HG02642 (cell line): Measurements from ENCODE around the gene BABAM2.
A peak's percentile ranks its signal among the peaks of the same experiment; 100 is the strongest.
"Not testable (repeated sequence)": the region's sequence is repeated elsewhere in the genome, so short reads cannot be mapped to it uniquely, and the experiment has no call there.

ENCODE experiments used
- ATAC-seq: cut with Tn5 transposase; IDR thresholded peaks from one replicate; pipeline ENCODE4 v1.9.1; 2021; ENCODE audit warnings: mild to moderate bottlenecking; ENCODE audit not compliant: unreplicated experiment, poor library complexity

The BABAM2 gene

DNA sequence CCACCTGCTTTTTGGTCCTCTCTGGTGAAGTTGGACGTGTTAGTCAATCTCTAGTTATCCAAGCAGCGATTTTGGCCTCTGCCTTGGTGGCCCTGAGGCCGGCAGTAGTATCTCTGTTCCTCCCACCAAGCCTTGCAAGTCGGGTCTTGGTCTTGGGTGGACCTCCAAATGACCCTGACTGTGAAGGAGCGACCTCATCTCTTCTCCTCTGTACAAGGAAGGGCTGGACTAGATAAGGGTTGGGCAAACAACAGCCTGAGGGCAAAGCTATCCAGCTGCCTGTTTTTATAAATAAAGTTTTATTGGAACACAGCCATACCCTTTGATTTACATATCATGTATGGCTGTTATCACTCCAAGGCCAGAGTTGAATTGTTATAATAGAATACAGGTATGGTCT is 427.5 kb downstream of the BABAM2 start:
- ATAC-seq: no peak

DNA sequence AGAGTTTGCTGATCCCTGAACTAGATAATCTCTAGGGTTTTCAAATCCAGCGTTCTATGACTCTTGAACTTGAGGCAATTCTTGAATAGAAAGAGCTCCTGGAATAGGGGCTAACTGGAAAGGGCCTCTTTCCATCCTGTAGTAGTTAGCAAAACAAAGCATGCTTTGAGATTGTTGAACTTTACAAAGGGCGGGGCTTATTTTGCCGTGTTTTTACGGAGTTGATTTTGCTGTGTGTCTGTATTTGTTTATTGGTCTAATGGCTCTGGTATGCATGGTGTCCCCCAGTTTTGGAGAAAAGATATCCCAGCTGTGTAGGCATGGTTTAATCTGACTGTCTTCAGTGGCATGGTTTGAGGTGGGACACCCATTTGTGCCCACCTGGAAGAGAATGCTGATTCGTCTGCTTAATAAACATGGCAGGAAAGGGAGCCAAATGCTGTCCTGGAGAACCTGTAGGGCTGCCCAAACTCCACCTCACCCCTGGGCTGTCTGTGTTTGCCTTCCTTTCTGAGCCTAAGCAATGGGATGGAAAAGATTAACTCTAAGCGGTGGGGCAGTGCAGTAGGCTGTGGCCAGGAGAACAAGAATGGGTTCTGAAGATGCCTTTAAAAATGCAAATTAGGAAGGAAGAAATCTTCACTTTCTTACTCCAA is 428.1 kb downstream of the BABAM2 start:
- ATAC-seq: no peak

DNA sequence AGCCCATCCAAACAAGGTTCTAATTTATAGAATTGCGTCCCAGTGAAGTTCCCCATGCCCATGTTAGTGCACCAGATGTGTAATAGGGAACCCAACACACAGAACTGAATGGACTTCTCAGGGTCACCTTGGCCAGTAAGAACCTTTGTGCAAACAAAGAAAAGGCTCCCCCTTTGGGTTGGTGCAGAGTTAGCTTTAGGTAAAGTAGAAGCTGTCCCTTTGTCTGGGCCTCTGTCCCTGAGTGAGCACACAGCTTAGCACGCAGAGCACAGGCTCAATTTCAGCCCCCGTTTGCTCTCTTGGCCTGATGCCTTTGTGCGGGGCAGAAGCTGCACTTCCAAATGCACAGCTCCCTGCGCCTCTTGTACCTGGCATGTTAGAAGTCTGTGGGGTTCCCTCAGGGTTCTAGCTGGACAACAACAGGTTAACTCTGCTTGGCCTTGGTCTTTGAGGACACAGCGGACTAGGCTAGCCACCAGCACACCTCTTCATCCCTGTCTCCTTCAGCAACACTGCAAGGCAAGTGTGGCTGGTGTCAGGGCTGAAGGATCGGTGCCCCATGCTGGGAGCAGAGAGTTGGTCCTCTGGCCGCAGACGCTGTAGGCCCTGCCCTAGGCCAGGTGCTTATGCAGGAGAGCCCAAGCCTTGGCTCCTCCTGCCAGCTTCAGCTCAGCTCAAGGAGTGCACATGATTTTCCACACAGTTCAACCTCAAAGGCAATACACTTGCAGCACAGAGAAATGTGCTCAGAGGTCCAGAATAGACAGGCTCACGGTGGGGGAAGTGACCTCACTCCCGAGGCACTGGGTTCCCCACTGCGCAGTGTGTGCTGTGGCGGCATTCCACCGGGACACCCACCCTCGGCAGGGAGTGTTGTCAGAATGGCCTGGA is 428.8 kb downstream of the BABAM2 start:
- no peak for ATAC-seq

- no peak for ATAC-seq
These were observed 429.5 kb downstream of the BABAM2 start for GRCh38 chr2:28320009-28320365.

DNA sequence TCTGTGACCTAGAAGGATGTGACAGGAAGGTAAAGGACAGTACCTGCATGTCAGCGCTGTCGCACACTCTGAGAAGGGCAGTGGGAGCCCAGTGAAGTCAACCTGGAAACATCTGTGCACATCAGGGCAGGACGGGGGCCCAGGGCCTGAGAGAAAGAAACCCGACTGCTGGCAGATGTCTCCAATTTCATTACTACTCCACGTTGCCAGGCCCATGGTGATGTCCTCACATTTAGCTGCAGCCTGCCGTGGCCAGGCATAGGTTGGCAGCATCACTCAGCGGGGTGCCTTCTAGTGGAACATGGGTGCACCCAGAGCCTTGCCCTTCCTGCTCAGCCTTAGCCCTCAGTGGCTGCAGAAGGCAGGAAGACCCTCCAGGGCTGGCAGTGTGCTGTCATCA is 429.8 kb downstream of the BABAM2 start:
- ATAC-seq: no peak

- ATAC-seq: no peak
These were observed 430.9 kb downstream of the BABAM2 start for GRCh38 chr2:28321426-28321825.

GRCh38 chr2:28322051-28322450 is 431.5 kb downstream of the BABAM2 start:
- no peak for ATAC-seq

DNA sequence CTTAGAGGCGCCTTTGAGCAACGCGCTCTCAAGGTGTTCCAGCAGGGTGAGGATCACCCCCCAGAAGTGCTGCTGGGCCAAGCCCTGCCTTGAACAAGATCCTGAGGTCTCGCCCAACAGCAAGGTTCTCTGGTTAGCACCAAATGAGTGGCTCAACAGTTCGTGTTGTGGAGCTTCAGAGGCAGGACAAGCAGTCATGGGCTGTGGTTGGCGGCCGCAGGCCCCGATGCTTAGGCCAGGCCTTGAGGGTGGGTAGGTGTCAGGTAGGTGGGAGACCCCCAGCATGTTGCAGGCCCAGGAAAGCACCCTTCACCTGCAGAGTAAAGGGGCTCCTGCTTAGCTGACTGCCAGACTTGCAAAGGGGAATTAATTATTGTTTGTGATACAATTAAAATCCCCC is 431.9 kb downstream of the BABAM2 start:
- no peak for ATAC-seq

DNA sequence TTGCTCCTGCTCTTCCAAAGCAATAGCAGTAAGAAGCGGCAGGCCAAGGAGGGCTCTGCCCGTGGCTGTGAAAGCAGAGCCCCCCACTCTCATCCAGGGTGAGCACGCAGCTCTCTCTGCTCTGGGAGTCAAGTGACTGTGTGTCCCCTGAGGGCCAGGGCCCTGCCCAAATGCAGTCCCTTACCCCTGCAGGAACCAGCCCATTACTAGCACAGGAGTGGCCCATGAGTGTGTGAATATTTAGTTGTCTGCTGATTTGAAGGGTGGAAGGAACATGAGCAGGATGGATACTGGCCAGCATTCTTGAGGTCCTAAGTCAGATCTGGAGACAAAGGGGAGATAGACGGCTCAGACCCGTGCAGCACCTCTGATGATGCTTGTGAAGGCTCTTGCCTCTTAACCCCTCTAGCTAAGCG is 432.5 kb downstream of the BABAM2 start:
- ATAC-seq: no peak

DNA sequence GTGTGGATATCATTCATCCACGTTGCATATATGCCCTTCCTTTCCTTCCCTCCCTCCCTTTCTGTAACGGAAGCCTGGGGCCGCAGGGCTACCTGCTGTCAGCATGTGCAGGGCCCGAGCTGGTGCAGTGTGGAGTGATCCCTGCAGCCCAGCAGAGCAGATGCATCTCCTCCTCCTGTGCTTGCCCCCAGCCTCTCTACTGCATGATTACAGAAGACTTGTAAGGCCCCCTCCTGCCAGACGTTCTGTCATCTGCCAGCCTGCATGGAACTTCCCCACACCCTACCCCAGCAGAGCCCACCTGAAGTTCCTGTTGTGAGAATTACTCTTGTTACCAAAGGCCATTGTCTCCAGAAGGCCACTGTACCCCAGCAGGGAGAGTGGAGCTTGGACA is 434.6 kb downstream of the BABAM2 start:
- ATAC-seq: no peak

DNA sequence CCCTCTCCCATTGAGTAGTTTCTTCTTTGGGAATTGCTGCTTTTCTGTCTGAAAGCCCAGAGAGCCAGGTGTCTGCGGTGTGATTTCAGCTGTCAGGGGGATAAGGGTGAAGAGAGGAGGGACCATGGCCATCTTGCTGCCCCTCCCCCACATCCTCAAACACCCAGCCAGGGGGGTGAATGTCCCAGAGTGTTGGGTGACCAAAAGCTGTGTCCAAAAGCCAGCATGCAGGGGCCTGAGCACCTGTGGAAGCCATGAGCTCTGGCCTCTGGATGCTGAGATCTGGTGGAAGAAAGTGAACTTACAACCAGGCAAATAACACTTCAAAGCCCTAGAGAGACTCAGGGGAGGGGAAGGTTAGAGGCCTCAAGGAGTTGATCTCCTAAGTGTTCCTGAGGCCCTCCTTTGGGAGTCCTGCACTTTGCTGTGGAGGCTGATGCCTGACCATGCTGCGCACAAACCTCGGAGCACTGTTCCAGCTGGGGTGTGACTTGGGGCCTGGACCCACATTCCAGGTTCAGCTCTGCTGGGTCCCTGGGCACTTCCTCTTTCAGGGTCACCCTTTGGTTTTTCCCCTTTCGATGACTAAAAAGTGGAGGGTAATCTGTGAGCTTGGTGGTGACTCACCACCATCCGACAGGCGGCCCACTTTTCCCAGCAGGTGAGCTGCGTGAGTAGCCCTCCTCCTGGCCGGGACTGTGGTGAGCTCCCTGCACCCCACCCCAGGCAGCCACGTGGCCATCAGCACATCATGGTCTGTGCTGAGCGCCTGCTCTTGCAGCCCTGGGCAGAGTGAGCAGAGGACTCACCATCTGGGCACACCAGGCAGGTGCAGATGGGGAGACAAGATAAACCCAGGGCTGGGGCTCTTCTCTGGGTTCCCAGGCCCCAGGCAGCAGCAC is 435.3 kb downstream of the BABAM2 start:
- peak; percentile 60 for ATAC-seq

- ATAC-seq: no peak
These were observed 435.9 kb downstream of the BABAM2 start for GRCh38 chr2:28326469-28326805.

DNA sequence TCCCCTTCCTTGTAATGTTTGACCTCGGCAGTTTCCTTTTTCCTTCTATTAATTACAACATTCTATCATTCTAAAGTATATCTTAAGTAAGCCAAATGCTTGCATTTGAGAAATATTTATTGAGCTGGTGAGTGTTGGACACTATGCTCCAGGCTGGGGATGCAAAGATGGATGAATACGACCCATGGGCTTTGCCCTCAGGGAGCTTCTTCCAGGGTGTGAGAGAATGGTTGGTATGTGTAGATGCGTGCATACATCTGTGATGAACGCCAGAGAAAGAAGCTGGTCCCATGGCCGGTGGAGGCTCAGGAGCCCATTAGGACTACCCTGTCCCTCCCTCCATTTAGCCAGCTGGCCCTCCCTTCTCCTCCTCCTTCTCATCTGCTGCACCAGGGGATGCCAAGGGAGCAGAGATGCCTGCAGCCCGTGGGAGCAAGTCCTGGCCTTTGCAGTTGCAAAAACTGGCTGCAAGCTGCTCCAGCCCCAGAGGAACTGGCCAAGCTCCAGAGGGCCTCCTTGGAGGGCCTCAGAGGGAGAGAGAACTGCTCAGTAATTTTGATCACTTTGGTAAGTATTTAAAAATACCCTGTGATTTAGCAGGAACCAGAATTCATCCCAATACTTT is 436.5 kb downstream of the BABAM2 start:
- ATAC-seq: no peak

GRCh38 chr2:28327581-28327955 is 437.0 kb downstream of the BABAM2 start:
- ATAC-seq: no peak

DNA sequence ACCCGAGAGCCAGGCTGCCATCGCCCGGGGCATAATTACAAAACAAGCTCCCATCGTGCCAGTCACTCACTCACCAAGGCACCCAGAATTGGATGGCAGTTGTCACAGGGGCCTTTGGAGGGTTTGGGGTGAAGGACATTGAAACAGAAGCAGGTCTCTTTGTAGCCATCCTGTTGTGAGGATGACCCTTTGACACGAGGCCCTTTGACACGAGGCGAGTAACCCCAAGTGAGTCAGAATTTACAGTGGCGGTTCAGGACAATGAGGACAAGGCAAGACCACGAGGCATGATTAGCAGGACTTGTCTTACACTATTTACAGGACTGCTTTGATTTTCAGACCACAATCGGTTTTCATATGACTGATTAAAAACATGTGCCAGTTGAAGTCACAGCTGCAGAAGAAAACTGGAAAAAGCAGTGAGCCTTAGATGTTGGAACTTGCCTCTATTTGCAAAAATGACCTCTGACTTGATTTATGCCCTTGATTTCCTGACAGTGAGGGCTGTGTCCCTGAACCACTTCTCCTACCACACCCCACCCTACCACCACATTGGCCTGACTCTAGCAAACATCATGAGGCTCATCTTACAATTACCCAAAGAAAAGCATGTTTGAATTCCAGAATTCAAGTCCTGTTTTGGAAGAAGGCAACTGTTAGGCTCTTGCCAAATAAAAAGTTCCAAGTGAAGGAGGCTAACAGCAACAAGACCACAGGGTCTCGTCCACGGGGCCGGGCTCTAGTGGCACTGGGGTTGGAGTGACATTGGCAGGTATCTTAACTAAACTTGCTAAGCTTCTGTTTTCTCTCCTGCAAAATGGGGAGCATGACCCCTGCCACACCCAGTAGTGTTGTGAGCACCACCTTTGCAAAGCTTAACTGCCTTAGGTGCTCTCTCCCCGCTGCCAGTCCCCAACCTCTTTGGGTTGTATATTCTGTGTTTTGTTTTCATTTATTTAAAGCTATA is 437.7 kb downstream of the BABAM2 start:
- ATAC-seq: no peak

- no peak for ATAC-seq
These were observed 438.7 kb downstream of the BABAM2 start for GRCh38 chr2:28329184-28329583.

GRCh38 chr2:28330722-28331121 is 440.2 kb downstream of the BABAM2 start:
- ATAC-seq: not testable (repeated sequence)

- not testable (repeated sequence) for ATAC-seq
These were observed 441.3 kb downstream of the BABAM2 start for GRCh38 chr2:28331797-28332196.

DNA sequence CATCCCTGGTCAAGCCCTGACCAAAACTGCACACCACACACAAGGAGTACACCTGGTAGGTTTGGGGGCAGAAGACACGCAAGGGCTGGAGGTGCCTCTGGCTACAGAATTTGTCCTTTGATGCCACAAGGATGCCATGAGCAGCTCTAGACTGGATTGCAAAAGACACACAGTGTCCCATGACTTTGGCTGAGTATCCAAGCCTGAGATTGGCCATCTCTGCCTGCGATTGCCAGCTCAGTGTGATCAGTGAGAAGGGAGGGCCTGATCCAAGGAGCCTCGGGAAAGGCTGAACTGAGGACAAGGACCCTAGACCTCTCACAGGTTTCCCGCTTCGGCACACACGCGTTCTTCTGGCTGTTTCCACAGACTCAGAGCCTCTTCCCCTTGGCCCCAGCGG is 442.2 kb downstream of the BABAM2 start:
- ATAC-seq: no peak
